Heart right ventricle (tissue), 16 donors: ENCODE results near the gene CIB2. TPM values are rescaled to one million over a fixed set of nuclear protein-coding genes. Genes with fewer than 3 reads are reported as not detected.

Source experiments
- ATAC-seq, 8 donors: fragments of 200-7000 bp; cut with Tn5 transposase; one replicate each; pipeline ENCODE4 v1.9.1; 2020; ENCODE audit warnings: mild to moderate bottlenecking in 8 of 8, moderate library complexity in 8 of 8, moderate number of reproducible peaks in 1 of 8
- DNase-seq, 2 donors: peaks; one replicate each; pipeline ENCODE4 v3.0.0-alpha.2; 2020
- H3K27ac ChIP-seq, 10 donors: fragments of 200-600 bp; sonication (generic) in 2 of 10; one replicate each; pipeline versions ENCODE4 v1.5.0 to v1.8.0; 2020 to 2022; ENCODE audit warnings: mild to moderate bottlenecking in 3 of 10
- H3K27me3 ChIP-seq, 7 donors: fragments of 200-600 bp; one replicate each; pipeline ENCODE4 v1.8.0; 2021 to 2022; ENCODE audit warnings: mild to moderate bottlenecking in 2 of 7
- H3K36me3 ChIP-seq, 9 donors: fragments of 200-600 bp; sonication (generic) in 1 of 9; one replicate each; pipeline versions ENCODE4 v1.5.0 to v1.8.0; 2020 to 2022; ENCODE audit warnings: mild to moderate bottlenecking in 2 of 9
- H3K4me1 ChIP-seq, 9 donors: fragments of 200-600 bp; sonication (generic) in 1 of 9; one replicate each; pipeline versions ENCODE4 v1.5.0 to v1.8.0; 2020 to 2022; ENCODE audit warnings: mild to moderate bottlenecking in 4 of 9
- H3K4me3 ChIP-seq, 10 donors: fragments of 200-600 bp; sonication (generic) in 2 of 10; one replicate each; pipeline versions ENCODE4 v1.5.0 to v1.8.0; 2020 to 2022; ENCODE audit warnings: mild to moderate bottlenecking in 7 of 10, moderate library complexity in 2 of 10
- H3K9me3 ChIP-seq, 11 donors: fragments of 200-600 bp in 10 of 11; sonication (generic) in 2 of 11; one replicate each; pipeline versions ENCODE4 v1.5.0 to v1.8.0; 2013 to 2022; ENCODE audit warnings: mild to moderate bottlenecking in 2 of 11, control low read depth in 1 of 11, moderate library complexity in 1 of 11
- WGBS, 2 donors: extraction: QIAGEN DNeasy Blood & Tissue Kit; methylation state at CpG; one replicate each; pipeline ENCODE4 v1.1.7; 2013; ENCODE audit warnings: inconsistent platforms in 1 of 2; 5-methylcytosine and 5-hydroxymethylcytosine counted together
- intact Hi-C, 10 donors: fragments of 100-400 bp; cut with DNase I; formaldehyde crosslinking; loops; one replicate each; pipeline versions ENCODE4 v1.11.1 to v1.14.2; 2022
- polyA plus RNA-seq, 2 donors: library from polyadenylated mRNA; stranded (reverse); fragments of 200-250 nt; gene quantifications; one replicate each; pipeline ENCODE4 v1.2.3, GENCODE V29; 2013
- total RNA-seq, 10 donors: library from RNA; stranded (reverse); fragmentation: NEBNext Ultra II Directional in 3 of 10; extraction: Animal tissue kit (Norgen Biotek cat#: 25700) in 3 of 10; gene quantifications; one replicate each; pipeline versions ENCODE4 v1.2.1 to v1.2.4, GENCODE V29; 2021 to 2023
- TF ChIP-seq, protein P1 (sequence below), 9 donors: fragments of 200-600 bp; sonication (generic) in 2 of 9; IDR thresholded peaks; one replicate each; pipeline versions ENCODE4 v1.5.0 to v1.8.0; 2021 to 2022; ENCODE audit warnings: antibody characterized with exemption in 9 of 9, mild to moderate bottlenecking in 5 of 9, moderate library complexity in 1 of 9
- donor health status: Arrhythmogenic right ventricular cardiomyopathy.
- donor health status: ischemic (EF 13 %, LVEDD 7.1; RV severe dilation, severe dysfunction).
- donor health status: healthy with polysubstance abuse.
- donor health status: DM: no; HTN: yes; CAD: no.
- donor health status: DM: no; HTN: no; CAD: no.
- donor health status: ischemic (EF 25% LVEDD 6.9; RV normal size, moderate dysfunction).
- donor health status: ischemic (EF 25% LVEDD 5.7; RV mildly dilated, moderate dysfunction).
- donor health status: healthy.
- donor health status: DM: yes; HTN: yes; CAD: no.
- donor health status: Ischemic cardiomyopathy.
- donor health status: ischemic (EF 35%, LVEDD 5.7; RV mildly dilated, moderate dysfunction).
- donor health status: nonischemic (EF 11% LVEDD 7.7; RV severe dilation, severe dysfunction).
- donor health status: DM: yes; HTN: yes; CAD: no.
- donor health status: PGD.
- donor health status: ischemic (EF 29% LVEDD 5.4; RV normal size, mild dysfunction).
- donor health status: nonischemic (EF 23%, LVEDD 6.1; RV moderate dilation, normal function).

Gene CIB2
- total and polyA plus RNA-seq, 12 donors = 2.6 to 32.3 (median 13.7) TPM

GRCh38 chr15:78064544-78064943, 66.7 kb downstream of the CIB2 start:
- Histone ChIP-seq H3K9me3 (no peaks in the 10 kb centered on the region), H3K27ac (peak overlapping the region; percentile 66 to 83 (median 75)), H3K4me1 (peaks cover 25 to 97% (median 87%) of the 10 kb centered on the region in 9 donors), H3K36me3 (no peaks in the 10 kb centered on the region), H3K27me3 (no peaks in the 10 kb centered on the region), H3K4me3 (no peak overlapping the region)
- ATAC-seq = peak in 4 of 8 donors; percentile 9 to 44 (median 30)
- 55 to 62% methylated on average over 2 of the region's 2 CpGs for WGBS, 2 donors
- TF ChIP-seq, protein P1, sequence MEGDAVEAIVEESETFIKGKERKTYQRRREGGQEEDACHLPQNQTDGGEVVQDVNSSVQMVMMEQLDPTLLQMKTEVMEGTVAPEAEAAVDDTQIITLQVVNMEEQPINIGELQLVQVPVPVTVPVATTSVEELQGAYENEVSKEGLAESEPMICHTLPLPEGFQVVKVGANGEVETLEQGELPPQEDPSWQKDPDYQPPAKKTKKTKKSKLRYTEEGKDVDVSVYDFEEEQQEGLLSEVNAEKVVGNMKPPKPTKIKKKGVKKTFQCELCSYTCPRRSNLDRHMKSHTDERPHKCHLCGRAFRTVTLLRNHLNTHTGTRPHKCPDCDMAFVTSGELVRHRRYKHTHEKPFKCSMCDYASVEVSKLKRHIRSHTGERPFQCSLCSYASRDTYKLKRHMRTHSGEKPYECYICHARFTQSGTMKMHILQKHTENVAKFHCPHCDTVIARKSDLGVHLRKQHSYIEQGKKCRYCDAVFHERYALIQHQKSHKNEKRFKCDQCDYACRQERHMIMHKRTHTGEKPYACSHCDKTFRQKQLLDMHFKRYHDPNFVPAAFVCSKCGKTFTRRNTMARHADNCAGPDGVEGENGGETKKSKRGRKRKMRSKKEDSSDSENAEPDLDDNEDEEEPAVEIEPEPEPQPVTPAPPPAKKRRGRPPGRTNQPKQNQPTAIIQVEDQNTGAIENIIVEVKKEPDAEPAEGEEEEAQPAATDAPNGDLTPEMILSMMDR (IDR thresholded peaks at IDR 0.05) = no peak
- intact Hi-C loops = loop anchor here in 1 of 10 donors (1.0 kb wide), 1 partner anchor 11 kb away; no protein-coding TSS in a partner anchor
- no peak for DNase-seq

GRCh38 chr15:78063970-78064385, 67.3 kb downstream of the CIB2 start:
- no peaks in the 10 kb centered on the region for H3K9me3 ChIP-seq
- H3K4me1 ChIP-seq = peaks cover 25 to 97% (median 87%) of the 10 kb centered on the region in 9 donors
- H3K4me3 ChIP-seq = no peak overlapping the region
- TF ChIP-seq, protein P1 (IDR thresholded peaks at IDR 0.05) = no peak
- 73 to 74% methylated on average over 5 of the region's 5 CpGs for WGBS, 2 donors
- peak overlapping the region; percentile 27 to 83 (median 75) for H3K27ac ChIP-seq
- H3K36me3 ChIP-seq = no peaks in the 10 kb centered on the region
- intact Hi-C loops = loop anchor here in 1 of 10 donors (1.0 kb wide), 1 partner anchor 11 kb away; no protein-coding TSS in a partner anchor
- H3K27me3 ChIP-seq = no peaks in the 10 kb centered on the region
- no peak for DNase-seq
- ATAC-seq = no peak

- no peak for ATAC-seq
- Histone ChIP-seq H3K4me1 (peaks cover 21 to 97% (median 87%) of the 10 kb centered on the region in 9 donors), H3K4me3 (no peak overlapping the region), H3K27me3 (no peaks in the 10 kb centered on the region), H3K9me3 (no peaks in the 10 kb centered on the region), H3K27ac (peak overlapping the region in 8 of 10 donors; percentile 43 to 83 (median 78)), H3K36me3 (no peaks in the 10 kb centered on the region)
- no peak for DNase-seq
- intact Hi-C loops = no loop called here
- TF ChIP-seq, protein P1 (IDR thresholded peaks at IDR 0.05) = no peak
These were observed 68.0 kb downstream of the CIB2 start for GRCh38 chr15:78063217-78063616.

DNA sequence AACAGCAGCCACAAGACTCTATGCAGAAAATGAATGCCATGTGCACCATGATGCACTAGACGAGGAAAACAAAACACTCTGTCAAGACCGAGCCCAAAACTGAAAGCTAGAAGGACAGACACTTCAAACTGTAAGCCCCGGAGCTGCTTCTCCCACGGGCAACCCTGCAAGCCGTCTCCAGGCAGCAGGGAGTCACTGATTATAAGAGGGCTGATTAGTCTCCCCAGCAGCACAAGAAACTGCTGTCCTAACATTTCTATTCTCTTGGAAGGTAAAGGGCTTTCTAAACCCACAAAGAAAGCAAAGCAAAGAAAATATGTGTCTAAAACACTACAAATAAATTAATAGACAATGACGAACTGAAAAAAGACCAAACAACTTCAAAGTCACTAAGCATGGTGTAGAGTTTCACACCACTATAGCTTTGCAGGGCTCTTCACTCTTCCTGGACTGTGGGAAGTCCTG, 69.2 kb downstream of the CIB2 start:
- H3K36me3 ChIP-seq = no peaks in the 10 kb centered on the region
- ATAC-seq = no peak
- DNase-seq = no peak

More for the DNA sequence above, 69.2 kb downstream of the CIB2 start:
- Histone ChIP-seq H3K4me1 (peaks cover 13 to 97% (median 89%) of the 10 kb centered on the region in 9 donors), H3K27ac (peak overlapping the region in 6 of 10 donors; percentile 21 to 83 (median 54)), H3K27me3 (no peaks in the 10 kb centered on the region), H3K4me3 (peak overlapping the region in 2 of 10 donors; percentile 15 to 35), H3K9me3 (no peaks in the 10 kb centered on the region)
- intact Hi-C loops = no loop called here
- TF ChIP-seq, protein P1 (IDR thresholded peaks at IDR 0.05) = no peak
- 7 to 13% methylated on average over 6 of the region's 6 CpGs for WGBS, 2 donors
